Suprapubic skin (tissue), 4 donors: Measurements from ENCODE around the gene PTMA. TPM values are rescaled to one million over a fixed set of nuclear protein-coding genes. Genes with fewer than 3 reads are reported as not detected.

Source experiments
- DNase-seq, 2 donors: peaks; one replicate each; pipeline ENCODE4 v3.0.0-alpha.2; 2019; ENCODE audit warnings: low spot score in 2 of 2
- H3K27ac ChIP-seq: fragments of 200-600 bp; sonication (generic); one replicate; pipeline ENCODE4 v1.5.1; 2019
- H3K27me3 ChIP-seq: fragments of 200-600 bp; sonication (generic); one replicate; pipeline ENCODE4 v1.5.1; 2019
- H3K36me3 ChIP-seq: fragments of 200-600 bp; sonication (generic); one replicate; pipeline ENCODE4 v1.5.1; 2019
- H3K4me1 ChIP-seq: fragments of 200-600 bp; sonication (generic); one replicate; pipeline ENCODE4 v1.5.1; 2019
- H3K4me3 ChIP-seq: fragments of 200-600 bp; sonication (generic); one replicate; pipeline ENCODE4 v1.5.1; 2019; ENCODE audit warnings: mild to moderate bottlenecking
- H3K9me3 ChIP-seq: fragments of 200-600 bp; sonication (generic); one replicate; pipeline ENCODE4 v1.5.1; 2019
- EP300 ChIP-seq: sonication (generic); formaldehyde crosslinking; IDR thresholded peaks from one replicate; pipeline ENCODE4 v1.6.1; 2017; ENCODE audit warnings: antibody characterized with exemption
- POLR2A ChIP-seq, 2 donors: fragments of 450-650 bp; IDR thresholded peaks; one replicate each; pipeline ENCODE4 v1.6.1; 2017; ENCODE audit warnings: antibody characterized with exemption in 2 of 2, mild to moderate bottlenecking in 2 of 2, moderate library complexity in 2 of 2
- POLR2AphosphoS5 ChIP-seq, 3 donors: sonication (generic); formaldehyde crosslinking; IDR thresholded peaks; one replicate each; pipeline ENCODE4 v1.6.1; 2017; ENCODE audit warnings: antibody characterized with exemption in 3 of 3
- WGBS: methylation state at CpG from one replicate; pipeline ENCODE4 v1.1.5; 2018; 5-methylcytosine and 5-hydroxymethylcytosine counted together
- total RNA-seq, 4 donors: library from RNA; depleted of rRNA; stranded (reverse); fragments of >200 nt; gene quantifications; one replicate each; pipeline ENCODE4 v1.1.0, GENCODE V29; 2016
- TF ChIP-seq, protein P1 (sequence below), 2 donors: fragments of 200-600 bp in 1 of 2; fragments of 450-650 bp in 1 of 2; sonication (generic) in 1 of 2; IDR thresholded peaks; one replicate each; pipeline ENCODE4 v1.5.1; 2016 to 2019; ENCODE audit warnings: antibody characterized with exemption in 2 of 2, mild to moderate bottlenecking in 1 of 2, moderate library complexity in 1 of 2

Gene PTMA
- total RNA-seq, 4 donors from 2014 or later = 781 to 1,090 (median 1,063) TPM

DNA sequence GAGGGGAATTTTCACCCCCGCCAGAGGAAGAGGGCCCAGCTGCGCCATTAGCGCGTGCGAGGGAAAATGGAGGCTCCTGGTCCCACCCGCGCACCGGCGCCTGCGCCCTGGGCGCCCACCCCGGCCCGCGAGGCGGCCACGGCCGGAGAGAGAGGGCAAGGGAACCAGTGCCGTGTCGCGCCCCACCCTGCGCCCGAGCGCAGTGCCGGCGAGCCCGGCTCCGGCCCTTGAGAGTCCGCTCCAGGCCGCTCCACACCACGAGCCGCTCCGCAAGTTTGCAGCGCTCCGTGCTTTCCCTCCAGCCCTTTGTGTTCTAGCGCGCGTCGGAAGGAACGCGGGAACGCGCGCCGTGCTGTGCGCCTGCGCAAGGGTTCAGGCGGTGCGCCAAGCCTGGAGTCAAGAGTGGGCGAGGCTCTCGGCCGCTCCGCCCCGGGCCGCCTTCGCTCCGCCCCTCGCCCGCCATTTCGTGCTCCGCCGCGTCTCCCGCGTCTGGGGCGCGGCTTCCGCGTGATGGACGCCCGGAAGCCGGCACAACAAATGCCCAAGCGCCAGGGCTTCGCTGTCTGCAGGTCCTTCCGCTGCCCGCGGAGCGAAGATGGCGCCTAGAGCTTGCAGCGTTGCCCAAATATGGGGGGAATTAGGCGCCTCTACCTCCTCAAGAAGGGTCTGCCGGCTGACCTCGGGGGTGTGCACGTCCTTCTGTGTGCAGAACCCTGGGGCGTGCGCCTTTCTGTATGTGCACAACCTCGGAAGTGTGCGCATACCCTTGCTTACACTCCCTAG lies 46.1 kb upstream of the PTMA start:
- Histone ChIP-seq H3K27me3 (no peaks in the 10 kb centered on the region), H3K9me3 (no peaks in the 10 kb centered on the region)
- WGBS = 11% methylated on average over 55 of the region's 87 CpGs

DNA sequence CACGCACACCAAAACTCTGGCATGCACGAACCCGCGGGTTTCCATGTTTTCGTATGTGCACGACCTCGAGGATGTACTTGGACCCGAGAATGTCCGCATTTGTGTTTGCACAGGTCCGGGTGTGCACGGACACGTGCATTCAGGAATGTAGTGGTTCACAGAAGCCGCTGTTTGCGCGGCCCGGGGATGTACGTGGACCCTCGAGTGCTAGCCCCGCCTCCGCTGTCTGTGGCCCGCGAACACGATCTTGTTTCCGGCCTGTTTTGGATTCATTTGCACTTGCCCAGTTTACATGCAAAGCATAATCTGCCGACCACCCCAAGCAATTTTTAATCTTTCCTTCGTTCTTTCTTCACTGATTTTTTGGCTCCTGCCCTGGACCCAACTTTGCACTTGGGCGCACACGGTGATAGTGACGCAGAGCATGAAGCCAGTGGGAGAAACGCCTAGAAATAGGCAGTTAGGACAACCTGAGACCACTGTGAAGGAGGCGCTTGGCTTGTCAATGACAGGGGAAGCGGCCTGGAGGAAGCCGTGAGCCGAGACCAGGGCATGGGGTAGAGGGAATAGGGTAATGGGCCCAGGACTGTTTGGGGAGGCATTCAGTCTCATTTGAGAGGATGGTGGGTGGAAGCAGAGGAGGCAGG lies 45.4 kb upstream of the PTMA start:
- Histone ChIP-seq H3K36me3 (no peaks in the 10 kb centered on the region), H3K27ac (peak overlapping the region; percentile 93), H3K4me1 (peaks cover 38% of the 10 kb centered on the region), H3K9me3 (no peaks in the 10 kb centered on the region), H3K4me3 (peak overlapping the region; percentile 49), H3K27me3 (no peaks in the 10 kb centered on the region)
- no peak for TF ChIP-seq EP300
- TF ChIP-seq, protein P1, sequence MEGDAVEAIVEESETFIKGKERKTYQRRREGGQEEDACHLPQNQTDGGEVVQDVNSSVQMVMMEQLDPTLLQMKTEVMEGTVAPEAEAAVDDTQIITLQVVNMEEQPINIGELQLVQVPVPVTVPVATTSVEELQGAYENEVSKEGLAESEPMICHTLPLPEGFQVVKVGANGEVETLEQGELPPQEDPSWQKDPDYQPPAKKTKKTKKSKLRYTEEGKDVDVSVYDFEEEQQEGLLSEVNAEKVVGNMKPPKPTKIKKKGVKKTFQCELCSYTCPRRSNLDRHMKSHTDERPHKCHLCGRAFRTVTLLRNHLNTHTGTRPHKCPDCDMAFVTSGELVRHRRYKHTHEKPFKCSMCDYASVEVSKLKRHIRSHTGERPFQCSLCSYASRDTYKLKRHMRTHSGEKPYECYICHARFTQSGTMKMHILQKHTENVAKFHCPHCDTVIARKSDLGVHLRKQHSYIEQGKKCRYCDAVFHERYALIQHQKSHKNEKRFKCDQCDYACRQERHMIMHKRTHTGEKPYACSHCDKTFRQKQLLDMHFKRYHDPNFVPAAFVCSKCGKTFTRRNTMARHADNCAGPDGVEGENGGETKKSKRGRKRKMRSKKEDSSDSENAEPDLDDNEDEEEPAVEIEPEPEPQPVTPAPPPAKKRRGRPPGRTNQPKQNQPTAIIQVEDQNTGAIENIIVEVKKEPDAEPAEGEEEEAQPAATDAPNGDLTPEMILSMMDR (IDR thresholded peaks at IDR 0.05) = no peak
- no peak for TF ChIP-seq POLR2AphosphoS5 (IDR thresholded peaks at IDR 0.05)
- no peak for TF ChIP-seq POLR2A (IDR thresholded peaks at IDR 0.05)
- WGBS = 94% methylated on average over 34 of the region's 34 CpGs
- DNase-seq = peak in 1 of 2 donors; percentile 79

More for the DNA sequence above, 46.1 kb upstream of the PTMA start:
- TF ChIP-seq POLR2AphosphoS5 (IDR thresholded peaks at IDR 0.05) (peak; percentile 77 to 97 (median 95)), POLR2A (IDR thresholded peaks at IDR 0.05) (peak; percentile 58 to 78), EP300 (no peak)
- TF ChIP-seq, protein P1 (IDR thresholded peaks at IDR 0.05) = peak in 1 of 2 donors; percentile 16
- Histone ChIP-seq H3K4me1 (peaks cover 40% of the 10 kb centered on the region), H3K27ac (peak overlapping the region; percentile 93), H3K4me3 (peak overlapping the region; percentile 49), H3K36me3 (no peaks in the 10 kb centered on the region)
- peak; percentile 97 for DNase-seq

DNA sequence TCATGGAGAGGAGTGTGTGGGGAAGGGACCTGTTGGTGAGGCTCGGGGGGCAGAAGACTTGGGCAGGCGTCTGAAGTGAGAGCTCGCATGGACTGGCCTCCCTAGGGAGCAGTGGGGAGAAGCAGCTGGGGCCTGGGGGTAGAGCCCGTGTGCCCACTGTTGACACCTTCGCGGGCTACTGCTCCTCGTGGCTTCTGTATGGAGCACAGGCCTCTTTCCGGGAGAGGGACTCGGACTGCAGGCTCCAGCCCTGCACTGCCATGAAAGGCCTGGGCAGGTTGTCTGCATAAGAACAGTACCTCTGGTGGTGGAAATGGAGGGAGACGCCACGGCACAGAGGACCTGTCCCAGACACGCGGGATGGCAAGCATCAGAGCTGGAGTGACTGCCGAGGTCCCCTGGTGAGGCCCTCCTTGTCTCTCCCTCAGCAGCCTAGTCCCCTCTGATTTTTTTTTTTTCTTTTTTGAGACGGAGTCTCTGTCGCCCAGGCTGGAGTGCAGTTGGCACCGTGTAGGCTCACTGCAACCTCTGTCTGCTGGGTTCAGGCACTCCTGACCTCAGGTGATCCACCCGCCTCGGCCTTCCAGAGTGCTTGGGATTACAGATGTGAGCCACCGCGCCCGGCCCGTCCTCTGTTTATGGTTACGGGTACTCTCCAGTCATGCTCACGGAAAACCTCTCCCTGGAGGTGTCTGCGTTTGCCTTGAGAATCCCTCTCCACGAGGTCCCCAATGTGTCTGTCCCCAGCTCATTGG lies 44.7 kb upstream of the PTMA start:
- Histone ChIP-seq H3K27ac (no peak overlapping the region), H3K4me3 (no peak overlapping the region), H3K36me3 (no peaks in the 10 kb centered on the region), H3K4me1 (peaks cover 38% of the 10 kb centered on the region), H3K27me3 (no peaks in the 10 kb centered on the region), H3K9me3 (no peaks in the 10 kb centered on the region)
- TF ChIP-seq POLR2A (IDR thresholded peaks at IDR 0.05) (no peak), POLR2AphosphoS5 (IDR thresholded peaks at IDR 0.05) (no peak), EP300 (no peak)
- TF ChIP-seq, protein P1 (IDR thresholded peaks at IDR 0.05) = no peak
- peak in 1 of 2 donors; percentile 61 for DNase-seq
- WGBS = 92% methylated on average over 26 of the region's 27 CpGs

DNA sequence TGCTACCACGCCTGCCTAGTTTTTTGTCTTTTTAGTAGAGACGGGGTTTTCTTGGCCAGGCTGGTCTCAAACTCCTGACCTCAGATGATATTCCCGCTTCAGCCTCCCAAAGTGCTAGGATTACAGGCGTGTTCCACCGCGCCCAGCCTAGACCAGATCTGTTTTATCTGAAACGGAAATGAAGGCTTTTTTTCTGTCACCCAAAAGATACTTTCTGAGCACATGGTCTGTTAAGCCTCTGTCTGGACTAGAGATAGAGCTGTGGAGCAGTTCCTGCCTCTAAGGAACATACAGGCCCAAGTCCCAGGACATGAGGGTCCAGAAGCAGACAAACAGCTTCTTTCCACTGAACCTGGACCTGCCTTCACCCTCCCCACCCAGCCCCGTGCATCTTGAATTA lies 43.6 kb upstream of the PTMA start:
- H3K27ac ChIP-seq = peak overlapping the region; percentile 98
- no peaks in the 10 kb centered on the region for H3K36me3 ChIP-seq
- TF ChIP-seq EP300 (no peak), POLR2AphosphoS5 (IDR thresholded peaks at IDR 0.05) (no peak), POLR2A (IDR thresholded peaks at IDR 0.05) (no peak)
- TF ChIP-seq, protein P1 (IDR thresholded peaks at IDR 0.05) = no peak
- H3K4me1 ChIP-seq = peaks cover 38% of the 10 kb centered on the region
- H3K9me3 ChIP-seq = no peaks in the 10 kb centered on the region
- no peak overlapping the region for H3K4me3 ChIP-seq
- no peak for DNase-seq
- no peaks in the 10 kb centered on the region for H3K27me3 ChIP-seq
- WGBS = 91% methylated on average over 8 of the region's 8 CpGs
